Esophagus squamous epithelium (tissue), 5 donors: ENCODE measurements around the gene ROS1. TPM values are rescaled to one million over a fixed set of nuclear protein-coding genes. Genes with fewer than 3 reads are reported as not detected.

ENCODE experiments used
- DNase-seq: peaks from one replicate; lab custom pipeline; 2025; lab: John Stamatoyannopoulos, UW
- H3K27ac ChIP-seq, 4 donors: fragments of 200-600 bp; sonication (generic); one replicate each; pipeline ENCODE4 v1.5.1; 2016 to 2019; ENCODE audit warnings: mild to moderate bottlenecking in 1 of 4
- H3K27me3 ChIP-seq, 4 donors: fragments of 200-600 bp; sonication (generic); 1 replicate in 3 of 4; 2 replicates in 1 of 4; pipeline versions ENCODE4 v1.5.1 to v1.6.0; 2017 to 2021; ENCODE audit warnings: antibody characterized with exemption in 1 of 4
- H3K36me3 ChIP-seq, 3 donors: fragments of 200-600 bp; sonication (generic); one replicate each; pipeline ENCODE4 v1.5.1; 2016 to 2019
- H3K4me1 ChIP-seq, 3 donors: fragments of 200-600 bp; sonication (generic); one replicate each; pipeline ENCODE4 v1.5.1; 2017 to 2019
- H3K4me3 ChIP-seq, 4 donors: fragments of 200-600 bp; sonication (generic); 1 replicate in 3 of 4; 2 replicates in 1 of 4; pipeline ENCODE4 v1.5.1; 2016 to 2019; ENCODE audit warnings: mild to moderate bottlenecking in 2 of 4, moderate library complexity in 1 of 4
- H3K9me3 ChIP-seq, 3 donors: fragments of 200-600 bp; sonication (generic); one replicate each; pipeline ENCODE4 v1.5.1; 2016 to 2019
- CTCF ChIP-seq, 6 experiments: fragments of 450-650 bp in 4 of 6; fragments of 200-600 bp in 2 of 6; sonication (generic) in 2 of 6; IDR thresholded peaks; one replicate each; pipeline ENCODE4 v1.5.1; 2016 to 2019; ENCODE audit warnings: antibody characterized with exemption in 6 of 6, mild to moderate bottlenecking in 4 of 6, moderate library complexity in 4 of 6
- POLR2A ChIP-seq, 4 donors: fragments of 450-650 bp; IDR thresholded peaks; one replicate each; pipeline ENCODE4 v1.6.1; 2017; ENCODE audit warnings: antibody characterized with exemption in 4 of 4, mild to moderate bottlenecking in 4 of 4, moderate library complexity in 3 of 4
- WGBS, 2 donors: methylation state at CpG; one replicate each; pipeline ENCODE4 v1.1.5; 2018; 5-methylcytosine and 5-hydroxymethylcytosine counted together
- intact Hi-C: fragments of 100-400 bp; cut with DNase I; formaldehyde crosslinking; loops from one replicate; pipeline ENCODE4 v1.15.0; 2022
- total RNA-seq, 4 donors: library from RNA; depleted of rRNA; stranded (reverse); fragments of >200 nt; gene quantifications; one replicate each; pipeline ENCODE4 v1.1.0, GENCODE V29; 2016
- donor health status: DM: yes; HTN: yes; CAD: no.

ROS1 gene
- total RNA-seq, 4 donors from 2014 or later, result not detected

- WGBS, 2 donors, result 70 to 81% methylated on average over 3 of the region's 3 CpGs
- Histone ChIP-seq H3K4me1 (no peaks in the 10 kb centered on the region), H3K9me3 (no peaks in the 10 kb centered on the region), H3K36me3 (no peaks in the 10 kb centered on the region), H3K27me3 (no peaks in the 10 kb centered on the region), H3K4me3 (no peak overlapping the region), H3K27ac (no peak overlapping the region)
- no peak for TF ChIP-seq POLR2A (IDR thresholded peaks at IDR 0.05)
- TF ChIP-seq CTCF (IDR thresholded peaks at IDR 0.05), result no peak
- DNase-seq, result no peak
- intact Hi-C loops, result loop anchor here (10.0 kb wide), 1 partner anchor 337 kb away; no protein-coding TSS in a partner anchor
These were observed 114.4 kb downstream of the ROS1 start for GRCh38 chr6:117311310-117311709.

GRCh38 chr6:117309611-117310010 lies 116.1 kb downstream of the ROS1 start:
- no peak for DNase-seq
- Histone ChIP-seq H3K4me1 (no peaks in the 10 kb centered on the region), H3K4me3 (no peak overlapping the region), H3K9me3 (no peaks in the 10 kb centered on the region), H3K36me3 (no peaks in the 10 kb centered on the region), H3K27me3 (no peaks in the 10 kb centered on the region), H3K27ac (no peak overlapping the region)
- intact Hi-C loops, result loop anchor here (10.0 kb wide), 1 partner anchor 335 kb away; no protein-coding TSS in a partner anchor
- TF ChIP-seq POLR2A (IDR thresholded peaks at IDR 0.05), result no peak
- no peak for TF ChIP-seq CTCF (IDR thresholded peaks at IDR 0.05)

GRCh38 chr6:117309069-117309468 lies 116.7 kb downstream of the ROS1 start:
- intact Hi-C loops, result no loop called here
- TF ChIP-seq CTCF (IDR thresholded peaks at IDR 0.05), result no peak
- TF ChIP-seq POLR2A (IDR thresholded peaks at IDR 0.05), result no peak
- H3K4me3 ChIP-seq, result no peak overlapping the region
- H3K4me1 ChIP-seq, result no peaks in the 10 kb centered on the region
- H3K27ac ChIP-seq, result no peak overlapping the region
- H3K27me3 ChIP-seq, result no peaks in the 10 kb centered on the region
- no peak for DNase-seq
- WGBS, 2 donors, result 70 to 89% methylated on average over 3 of the region's 3 CpGs
- no peaks in the 10 kb centered on the region for H3K36me3 ChIP-seq
- H3K9me3 ChIP-seq, result no peaks in the 10 kb centered on the region

GRCh38 chr6:117307655-117308054 lies 118.1 kb downstream of the ROS1 start:
- no peaks in the 10 kb centered on the region for H3K36me3 ChIP-seq
- TF ChIP-seq CTCF (IDR thresholded peaks at IDR 0.05), result no peak
- TF ChIP-seq POLR2A (IDR thresholded peaks at IDR 0.05), result no peak
- no peak overlapping the region for H3K4me3 ChIP-seq
- no peaks in the 10 kb centered on the region for H3K9me3 ChIP-seq
- H3K4me1 ChIP-seq, result no peaks in the 10 kb centered on the region
- WGBS, 2 donors, result 81 to 93% methylated on average over 3 of the region's 3 CpGs
- no peaks in the 10 kb centered on the region for H3K27me3 ChIP-seq
- DNase-seq, result no peak
- intact Hi-C loops, result no loop called here
- no peak overlapping the region for H3K27ac ChIP-seq

GRCh38 chr6:117306227-117306790 lies 119.4 kb downstream of the ROS1 start:
- Histone ChIP-seq H3K4me3 (no peak overlapping the region), H3K4me1 (no peaks in the 10 kb centered on the region), H3K9me3 (no peaks in the 10 kb centered on the region), H3K36me3 (no peaks in the 10 kb centered on the region), H3K27ac (no peak overlapping the region), H3K27me3 (no peaks in the 10 kb centered on the region)
- TF ChIP-seq POLR2A (IDR thresholded peaks at IDR 0.05) (no peak), CTCF (IDR thresholded peaks at IDR 0.05) (no peak)
- intact Hi-C loops, result no loop called here
- WGBS, 2 donors, result 58 to 75% methylated on average over 3 of the region's 3 CpGs
- no peak for DNase-seq
